ENCODE measurements around the gene NAA80. TPM values are rescaled to one million over a fixed set of nuclear protein-coding genes. Genes with fewer than 3 reads are reported as not detected.
A peak's percentile ranks its signal among the peaks of the same experiment; 100 is the strongest.

Gene NAA80
- total RNA-seq, 1 donor from 2014 or later, result 12.7 TPM

DNA sequence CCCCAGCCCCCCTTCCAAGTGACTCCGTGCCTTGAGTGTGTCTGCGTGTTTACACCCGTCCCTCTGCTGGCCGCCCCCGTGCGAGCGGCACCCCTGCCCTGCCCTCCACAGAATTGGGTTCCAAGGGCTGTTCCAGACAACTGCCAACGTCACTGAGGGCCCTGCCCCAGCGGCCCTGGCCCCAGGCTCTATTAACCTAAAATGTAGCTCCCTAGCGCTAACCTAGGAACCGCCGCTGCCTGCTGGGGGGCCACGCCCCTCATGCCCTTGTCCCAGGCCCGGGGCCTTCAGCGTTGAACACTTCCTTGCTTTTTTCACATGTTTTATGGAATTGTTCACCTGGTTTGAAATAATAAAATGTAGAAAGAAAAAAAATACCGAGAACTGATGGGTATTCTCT, 40.2 kb downstream of the NAA80 start:
- no peak for DNase-seq (ENCODE audit: low spot score)

DNA sequence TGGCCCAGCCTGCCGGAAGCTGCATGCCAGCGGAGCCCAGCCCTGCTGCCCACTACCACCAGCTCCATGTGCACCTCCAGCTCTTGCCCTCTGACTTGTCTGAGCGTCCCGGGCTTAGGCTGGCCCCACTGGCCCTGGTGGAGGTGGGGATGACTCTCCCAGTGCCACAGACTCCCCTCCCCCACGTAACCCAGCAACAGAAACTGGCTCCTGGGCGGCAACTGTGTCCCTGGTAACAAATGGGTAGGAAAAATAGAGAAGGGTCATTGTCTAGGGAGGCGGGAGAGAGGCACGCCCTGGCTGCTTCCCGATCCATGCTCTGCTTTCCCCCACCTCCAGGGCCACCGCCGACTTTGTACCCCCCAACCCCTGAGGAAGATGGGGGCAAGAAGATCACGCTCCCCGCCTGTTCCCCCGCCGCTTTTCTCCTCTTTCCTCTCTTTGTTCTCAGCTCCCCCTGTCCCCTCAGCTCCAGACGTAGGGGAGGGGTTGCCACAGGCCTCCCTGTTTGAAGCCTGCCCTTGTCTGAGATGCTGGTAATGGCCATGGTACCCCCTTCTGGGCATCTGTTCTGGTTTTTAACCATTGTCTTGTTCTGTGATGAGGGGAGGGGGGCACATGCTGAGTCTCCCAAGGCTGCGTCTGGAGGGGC, 41.0 kb downstream of the NAA80 start:
- no peak for DNase-seq (ENCODE audit: low spot score)

DNA sequence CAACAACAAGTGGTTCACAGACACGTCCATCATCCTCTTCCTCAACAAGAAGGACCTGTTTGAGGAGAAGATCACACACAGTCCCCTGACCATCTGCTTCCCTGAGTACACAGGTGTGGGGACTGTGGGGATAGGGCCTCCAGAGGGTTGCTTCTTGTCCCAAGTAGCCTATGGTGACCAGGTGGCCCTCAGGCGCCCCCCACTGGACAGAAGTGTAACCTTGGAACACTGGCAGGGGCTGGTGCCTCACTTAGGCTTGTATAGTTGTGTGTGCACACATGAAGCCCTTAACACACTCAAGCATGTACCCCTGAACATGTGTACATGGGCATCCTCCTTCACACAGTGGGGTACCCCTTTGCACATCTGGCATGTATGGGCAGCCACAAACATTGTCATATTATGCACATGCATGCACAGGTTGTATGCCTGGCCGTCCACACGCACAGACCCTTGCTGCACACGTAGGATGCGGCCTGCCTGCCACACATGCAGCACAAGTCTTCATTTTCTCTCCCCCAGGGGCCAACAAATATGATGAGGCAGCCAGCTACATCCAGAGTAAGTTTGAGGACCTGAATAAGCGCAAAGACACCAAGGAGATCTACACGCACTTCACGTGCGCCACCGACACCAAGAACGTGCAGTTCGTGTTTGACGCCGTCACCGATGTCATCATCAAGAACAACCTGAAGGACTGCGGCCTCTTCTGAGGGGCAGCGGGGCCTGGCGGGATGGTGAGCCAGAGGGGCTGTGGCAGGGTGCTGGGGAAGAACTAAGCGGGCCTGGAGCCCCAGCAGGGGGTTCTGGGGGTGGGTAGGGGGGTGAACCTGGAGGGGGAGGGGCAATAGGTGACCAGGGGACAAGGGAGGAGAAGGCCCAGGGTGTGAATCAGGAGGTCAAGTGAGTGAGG, 42.0 kb downstream of the NAA80 start:
- no peak for DNase-seq (ENCODE audit: low spot score)

DNA sequence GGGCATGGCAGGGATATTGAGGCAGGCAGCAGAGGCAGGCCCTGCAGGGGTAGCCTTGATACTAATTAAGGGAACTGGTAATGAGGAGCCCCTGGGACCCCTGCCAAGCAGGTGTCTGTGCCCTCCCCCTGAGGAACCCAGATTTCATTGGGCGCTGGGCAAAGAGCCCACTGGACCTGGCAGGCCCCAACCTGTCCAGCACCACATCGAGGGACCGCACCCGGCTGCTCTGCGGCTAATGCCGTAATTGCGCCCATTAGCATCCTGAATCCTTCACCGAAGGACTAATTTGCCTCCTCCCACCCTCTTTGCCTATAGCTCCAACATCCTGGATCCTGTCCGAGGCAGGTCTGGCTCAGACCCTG, 44.0 kb downstream of the NAA80 start:
- DNase-seq (ENCODE audit: low spot score), result no peak

DNA sequence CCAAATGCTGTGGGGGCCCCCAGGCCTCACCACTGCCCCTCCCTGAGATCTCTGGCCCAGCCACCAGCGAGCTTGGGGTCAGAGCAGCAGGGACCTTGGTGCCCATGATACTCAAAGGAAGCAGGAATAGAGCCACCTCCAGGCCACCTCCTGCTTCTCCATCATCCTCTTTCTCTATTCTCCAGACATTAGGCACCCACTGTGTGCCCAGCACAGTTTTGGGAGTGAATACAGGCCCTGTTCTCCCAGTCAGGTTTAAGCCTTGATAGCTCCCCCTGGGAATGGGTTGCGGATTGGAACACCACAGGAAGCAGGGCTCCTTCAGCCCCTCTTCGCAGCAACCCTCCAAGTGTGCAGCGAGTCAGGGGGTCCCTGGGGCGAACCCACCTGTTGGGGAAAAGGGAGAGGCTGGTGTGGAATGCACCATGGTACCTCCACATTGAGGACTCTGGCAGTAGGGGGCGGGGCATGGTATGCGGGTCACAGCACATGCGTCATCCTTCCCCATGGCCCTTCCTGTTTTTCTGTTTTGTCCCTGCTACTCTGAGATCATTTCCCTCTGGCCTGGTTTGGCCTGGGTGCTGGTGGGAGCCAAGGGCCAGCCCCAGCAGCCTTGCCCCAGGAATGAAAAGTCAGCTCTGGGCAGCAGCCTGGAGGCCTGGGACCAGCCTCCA, 44.5 kb downstream of the NAA80 start:
- DNase-seq (ENCODE audit: low spot score), result peak; percentile 64

DNA sequence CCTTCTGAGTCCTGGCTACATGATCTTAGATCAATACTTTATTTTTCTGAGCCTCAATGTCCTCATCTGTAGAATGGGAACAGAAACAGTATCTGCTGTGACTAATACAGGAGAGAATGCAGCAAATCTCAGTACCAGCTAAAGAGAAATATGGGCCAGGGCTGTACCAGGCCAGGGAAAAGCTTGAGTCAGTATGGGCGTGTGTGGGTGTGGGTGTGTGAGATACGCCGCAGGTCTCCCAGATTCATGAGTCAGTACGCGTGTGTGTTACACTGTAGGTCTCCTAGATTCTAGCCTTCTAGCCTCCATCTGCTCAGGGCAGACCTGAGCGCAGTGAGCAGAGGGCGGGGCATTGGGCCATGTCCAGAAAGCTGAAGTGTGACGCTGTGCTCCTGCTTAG, 48.0 kb downstream of the NAA80 start:
- no peak for DNase-seq (ENCODE audit: low spot score)

DNA sequence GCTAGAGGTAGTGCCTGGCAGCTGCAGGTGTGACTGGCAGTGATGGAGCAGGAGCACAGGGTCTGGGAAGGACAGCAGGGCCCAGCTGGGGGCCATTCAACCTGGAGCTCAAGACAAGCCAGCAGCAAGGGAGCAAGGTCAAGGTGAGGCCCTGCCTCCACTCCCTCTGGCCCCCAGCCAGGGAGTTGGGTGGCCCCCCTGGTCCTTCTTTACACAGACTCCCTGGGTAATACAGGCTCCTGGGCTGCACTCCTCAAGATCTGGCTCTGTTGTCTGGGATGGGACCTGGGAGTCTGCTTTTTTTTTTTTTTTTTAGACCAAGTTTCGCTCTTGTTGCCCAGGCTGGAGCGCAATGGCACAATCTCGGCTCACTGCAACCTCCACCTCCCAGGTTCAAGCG, 48.7 kb downstream of the NAA80 start:
- no peak for DNase-seq (ENCODE audit: low spot score)

DNA sequence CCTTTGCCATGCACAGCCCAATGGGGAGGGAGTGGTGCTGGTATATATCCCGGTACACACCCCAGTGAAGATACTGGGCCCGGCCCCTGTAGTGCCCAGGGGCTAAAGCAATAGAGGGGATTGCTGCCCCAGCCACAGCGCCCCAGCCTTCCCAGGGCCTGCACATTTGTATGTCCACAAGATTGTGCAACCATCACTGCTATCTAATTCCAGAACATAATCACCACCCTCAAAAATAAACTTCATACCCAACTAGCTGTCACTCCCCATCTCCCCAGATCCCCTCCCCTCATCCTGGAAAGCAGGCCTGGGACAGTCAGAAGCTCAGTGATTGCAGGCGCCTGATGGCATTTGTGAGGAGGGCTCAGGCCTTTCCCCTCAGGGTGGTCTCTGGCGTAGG, 49.7 kb downstream of the NAA80 start:
- no peak for DNase-seq (ENCODE audit: low spot score)

DNA sequence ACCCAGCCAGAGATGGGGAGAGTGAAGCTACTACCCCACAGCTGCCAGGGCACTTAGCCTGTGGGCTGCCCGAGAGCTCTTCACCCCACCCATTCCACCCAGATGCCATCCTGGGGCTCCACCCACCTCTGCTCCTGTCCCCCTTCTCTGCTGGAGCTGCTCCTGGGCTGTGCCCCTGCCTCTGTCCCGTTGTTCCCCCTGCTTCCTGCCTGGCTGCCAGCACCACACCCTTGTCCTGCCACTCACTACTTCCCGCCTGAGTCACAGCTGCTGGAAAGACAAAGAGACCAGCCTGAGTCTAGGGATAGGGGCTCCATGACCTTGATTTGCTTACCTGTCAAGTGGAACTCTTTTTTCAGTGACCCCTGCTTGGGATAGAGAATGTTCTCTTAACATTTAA, 50.8 kb downstream of the NAA80 start:
- DNase-seq (ENCODE audit: low spot score), result no peak

DNA sequence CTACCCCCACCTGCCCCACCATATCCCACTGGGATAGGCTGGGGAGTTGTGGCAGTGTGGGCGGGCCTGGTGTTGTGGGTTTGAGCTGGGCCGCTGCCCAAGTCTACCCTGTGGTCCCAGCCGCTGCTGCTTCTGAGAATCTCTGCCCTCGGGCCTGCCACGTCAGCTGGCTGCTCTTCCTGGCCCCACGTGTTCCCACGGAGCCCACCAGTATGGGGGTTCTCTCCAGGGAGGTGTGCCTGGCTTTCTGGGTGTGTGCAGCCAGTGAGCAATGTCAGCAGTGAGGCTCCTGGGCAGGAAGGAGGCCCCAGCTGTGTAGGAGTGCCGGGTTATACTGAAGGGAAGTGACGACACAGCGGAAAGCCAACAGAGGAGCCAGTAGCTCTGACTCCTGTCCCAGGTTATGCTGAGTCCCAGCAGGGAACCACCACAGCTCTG, 52.7 kb downstream of the NAA80 start:
- no peak for DNase-seq (ENCODE audit: low spot score)

Other genes starting within 250 kb of the NAA80 start
- 132 TPM for gene RBM5, start 210.5 kb downstream of the NAA80 start, total RNA-seq
- gene SEMA3F, start 144.1 kb downstream of the NAA80 start, total RNA-seq, result 34.1 TPM
- not detected for gene GNAT1, start 107.8 kb downstream of the NAA80 start, total RNA-seq
- gene SLC38A3, start 94.1 kb downstream of the NAA80 start, total RNA-seq, result 2.2 TPM
- gene GNAI2, start 63.2 kb downstream of the NAA80 start, total RNA-seq, result 261 TPM
- gene SEMA3B, start 30.3 kb downstream of the NAA80 start, total RNA-seq, result 87.0 TPM
- 0.95 TPM for gene LSMEM2, start 20.3 kb downstream of the NAA80 start, total RNA-seq
- gene IFRD2, start 7.0 kb downstream of the NAA80 start, total RNA-seq, result 74.8 TPM
- 7.8 TPM for gene HYAL3, start within 50 bp of the NAA80 start, total RNA-seq
- gene HYAL1, start 4.2 kb upstream of the NAA80 start, total RNA-seq, result 82.4 TPM
- gene HYAL2, start 23.3 kb upstream of the NAA80 start, total RNA-seq, result 84.6 TPM
- gene TUSC2, start 28.8 kb upstream of the NAA80 start, total RNA-seq, result 42.5 TPM
- gene RASSF1, start 41.4 kb upstream of the NAA80 start, total RNA-seq, result 27.5 TPM
- gene ZMYND10, start 46.3 kb upstream of the NAA80 start, total RNA-seq, result 2.2 TPM
- gene NPRL2, start 51.4 kb upstream of the NAA80 start, total RNA-seq, result 26.7 TPM
- gene CYB561D2, start 51.5 kb upstream of the NAA80 start, total RNA-seq, result 35.4 TPM
- gene TMEM115, start 60.1 kb upstream of the NAA80 start, total RNA-seq, result 57.5 TPM
- 1.8 TPM for gene CACNA2D2, start 204.2 kb upstream of the NAA80 start, total RNA-seq